ENCODE results near the gene ZDHHC24.

ZDHHC24 gene

DNA sequence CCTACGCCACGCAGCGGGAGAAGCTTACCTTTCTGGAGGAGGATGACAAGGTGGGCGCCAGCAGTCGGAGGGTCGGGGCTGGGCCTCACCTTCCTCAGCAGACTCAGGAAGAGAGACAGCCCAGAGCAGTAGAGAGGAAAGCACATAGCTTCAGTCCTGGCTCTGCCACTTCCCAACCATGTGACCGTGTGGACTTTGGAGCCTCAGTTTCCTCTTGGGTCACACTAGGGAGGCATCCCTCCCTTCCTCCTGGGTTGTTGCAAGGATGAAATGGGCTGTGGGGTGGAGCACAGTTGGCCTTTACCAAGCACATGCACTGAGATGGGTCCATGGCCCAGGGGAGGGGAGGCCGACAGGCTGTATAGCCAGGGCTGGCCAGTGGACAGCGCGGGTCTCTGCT is 52.7 kb downstream of the ZDHHC24 start:
- Histone ChIP-seq H3K27me3 (ENCODE audit: low read depth, low read length) (no peaks in the 10 kb centered on the region), H3K27ac (ENCODE audit: low read length) (no peak overlapping the region), H3K36me3 (ENCODE audit: control insufficient read depth in 1 of 2, insufficient read depth in 2 of 2, low read length in 2 of 2) (peaks cover 11 to 55% of the 10 kb centered on the region in 2 donors), H3K4me1 (ENCODE audit: control insufficient read depth in 1 of 2, insufficient read depth in 2 of 2, low read length in 2 of 2) (no peaks in the 10 kb centered on the region), H3K9me3 (ENCODE audit: control insufficient read depth in 1 of 2, low read length in 2 of 2) (no peaks in the 10 kb centered on the region), H3K4me3 (ENCODE audit: low read depth in 1 of 2, low read length in 2 of 2) (no peak overlapping the region)

DNA sequence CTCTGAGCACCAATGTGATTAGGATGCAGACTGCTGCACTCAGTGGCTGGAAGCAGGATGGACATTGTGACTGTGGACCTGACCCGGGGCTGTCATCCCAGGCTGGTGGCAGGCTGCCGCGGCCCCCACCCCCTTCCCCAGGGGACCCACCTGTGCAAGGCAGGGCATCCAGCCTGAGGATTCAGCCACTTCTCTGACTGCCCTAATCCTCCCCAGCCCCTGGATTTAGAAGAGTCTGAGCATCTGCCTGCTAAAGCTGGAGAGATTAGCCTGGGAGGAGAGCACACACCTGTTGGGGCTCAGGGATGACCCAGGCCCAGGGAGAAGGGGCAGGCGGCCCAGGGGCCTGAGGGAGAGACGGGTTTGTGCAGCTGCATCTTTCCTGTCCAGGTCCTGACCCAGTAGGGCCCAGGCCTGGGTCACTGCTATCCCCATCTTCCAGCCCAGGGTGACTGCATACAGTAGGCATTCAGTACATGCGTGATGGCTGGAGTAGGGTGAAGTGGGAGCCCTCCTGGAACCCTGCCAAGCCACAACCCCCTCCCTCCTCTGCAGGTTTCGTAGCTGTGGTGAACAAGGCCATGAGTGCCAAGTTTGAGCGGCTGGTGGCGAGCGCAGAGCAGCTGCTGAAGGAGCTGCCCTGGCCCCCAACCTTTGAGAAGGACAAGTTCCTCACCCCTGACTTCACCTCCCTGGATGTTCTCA is 53.5 kb downstream of the ZDHHC24 start:
- Histone ChIP-seq H3K4me1 (ENCODE audit: control insufficient read depth in 1 of 2, insufficient read depth in 2 of 2, low read length in 2 of 2) (no peaks in the 10 kb centered on the region), H3K27me3 (ENCODE audit: low read depth, low read length) (no peaks in the 10 kb centered on the region), H3K27ac (ENCODE audit: low read length) (no peak overlapping the region), H3K36me3 (ENCODE audit: control insufficient read depth in 1 of 2, insufficient read depth in 2 of 2, low read length in 2 of 2) (peaks cover 19 to 59% of the 10 kb centered on the region in 2 donors), H3K9me3 (ENCODE audit: control insufficient read depth in 1 of 2, low read length in 2 of 2) (no peaks in the 10 kb centered on the region), H3K4me3 (ENCODE audit: low read depth in 1 of 2, low read length in 2 of 2) (no peak overlapping the region)

GRCh38 chr11:66491315-66491935 is 54.4 kb downstream of the ZDHHC24 start:
- H3K36me3 ChIP-seq (ENCODE audit: control insufficient read depth in 1 of 2, insufficient read depth in 2 of 2, low read length in 2 of 2): peaks cover 22 to 59% of the 10 kb centered on the region in 2 donors
- H3K27me3 ChIP-seq (ENCODE audit: low read depth, low read length): no peaks in the 10 kb centered on the region
- no peak overlapping the region for H3K27ac ChIP-seq (ENCODE audit: low read length)
- H3K4me1 ChIP-seq (ENCODE audit: control insufficient read depth in 1 of 2, insufficient read depth in 2 of 2, low read length in 2 of 2): no peaks in the 10 kb centered on the region
- no peaks in the 10 kb centered on the region for H3K9me3 ChIP-seq (ENCODE audit: control insufficient read depth in 1 of 2, low read length in 2 of 2)
- no peak overlapping the region for H3K4me3 ChIP-seq (ENCODE audit: low read depth in 1 of 2, low read length in 2 of 2)

- Histone ChIP-seq H3K9me3 (ENCODE audit: control insufficient read depth in 1 of 2, low read length in 2 of 2) (no peaks in the 10 kb centered on the region), H3K4me1 (ENCODE audit: control insufficient read depth in 1 of 2, insufficient read depth in 2 of 2, low read length in 2 of 2) (no peaks in the 10 kb centered on the region), H3K27ac (ENCODE audit: low read length) (no peak overlapping the region), H3K4me3 (ENCODE audit: low read depth in 1 of 2, low read length in 2 of 2) (no peak overlapping the region), H3K36me3 (ENCODE audit: control insufficient read depth in 1 of 2, insufficient read depth in 2 of 2, low read length in 2 of 2) (peaks cover 28 to 52% of the 10 kb centered on the region in 2 donors), H3K27me3 (ENCODE audit: low read depth, low read length) (no peaks in the 10 kb centered on the region)
Measured at GRCh38 chr11:66489636-66490035, 56.2 kb downstream of the ZDHHC24 start.

DNA sequence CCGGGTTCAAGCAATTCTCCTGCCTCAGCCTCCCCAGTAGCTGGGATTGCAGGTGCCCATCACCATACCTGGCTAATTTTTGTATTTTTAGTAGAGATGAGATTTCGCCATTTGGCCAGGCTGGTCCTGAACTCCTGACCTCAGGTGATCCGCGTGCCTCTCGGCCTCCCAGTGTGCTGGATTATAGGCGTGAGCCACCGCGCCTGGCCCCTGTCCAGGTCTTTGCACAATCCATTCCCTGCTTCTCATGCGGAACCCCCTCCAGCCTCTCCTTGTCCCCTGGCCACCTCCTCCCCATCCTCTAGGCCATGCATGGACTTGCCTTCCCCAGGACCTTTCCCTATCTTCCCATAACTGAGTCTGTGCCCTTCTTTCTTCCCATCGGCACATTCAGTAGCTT is 56.9 kb downstream of the ZDHHC24 start:
- Histone ChIP-seq H3K27ac (ENCODE audit: low read length) (no peak overlapping the region), H3K9me3 (ENCODE audit: control insufficient read depth in 1 of 2, low read length in 2 of 2) (no peaks in the 10 kb centered on the region), H3K36me3 (ENCODE audit: control insufficient read depth in 1 of 2, insufficient read depth in 2 of 2, low read length in 2 of 2) (peaks cover 28 to 52% of the 10 kb centered on the region in 2 donors), H3K4me1 (ENCODE audit: control insufficient read depth in 1 of 2, insufficient read depth in 2 of 2, low read length in 2 of 2) (no peaks in the 10 kb centered on the region), H3K27me3 (ENCODE audit: low read depth, low read length) (no peaks in the 10 kb centered on the region), H3K4me3 (ENCODE audit: low read depth in 1 of 2, low read length in 2 of 2) (no peak overlapping the region)

DNA sequence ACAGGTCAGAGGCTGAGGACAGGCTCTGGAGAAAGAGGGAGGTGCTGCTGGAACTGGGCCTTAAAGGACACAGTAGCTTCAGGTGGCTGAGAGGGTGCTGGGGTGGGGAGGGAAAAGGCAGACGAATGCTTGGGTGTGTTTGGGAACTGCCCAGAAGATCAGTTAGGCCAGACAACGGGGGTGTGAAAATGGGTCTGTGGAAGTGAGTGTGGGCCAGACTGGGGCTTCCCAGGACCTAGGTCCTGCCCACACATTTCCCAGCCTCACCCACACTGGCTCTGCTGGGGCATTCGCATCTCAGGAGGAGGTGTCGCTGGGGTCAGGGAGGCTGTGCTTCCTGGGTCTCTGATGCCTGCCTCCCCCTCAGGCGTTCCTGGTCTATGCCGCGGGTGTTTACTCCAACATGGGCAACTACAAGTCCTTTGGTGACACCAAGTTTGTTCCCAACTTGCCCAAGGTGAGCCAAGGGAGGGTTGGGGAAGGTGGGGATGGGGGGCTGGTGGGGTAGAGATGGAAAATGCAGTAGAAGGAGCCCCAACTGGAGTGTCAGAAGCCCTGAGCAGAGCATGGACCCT is 61.0 kb downstream of the ZDHHC24 start:
- no peaks in the 10 kb centered on the region for H3K27me3 ChIP-seq (ENCODE audit: low read depth, low read length)
- no peaks in the 10 kb centered on the region for H3K9me3 ChIP-seq (ENCODE audit: control insufficient read depth in 1 of 2, low read length in 2 of 2)
- peaks cover 28 to 32% of the 10 kb centered on the region in 2 donors for H3K36me3 ChIP-seq (ENCODE audit: control insufficient read depth in 1 of 2, insufficient read depth in 2 of 2, low read length in 2 of 2)
- no peak overlapping the region for H3K27ac ChIP-seq (ENCODE audit: low read length)
- no peak overlapping the region for H3K4me3 ChIP-seq (ENCODE audit: low read depth in 1 of 2, low read length in 2 of 2)
- peaks cover 0 to 6% of the 10 kb centered on the region in 2 donors for H3K4me1 ChIP-seq (ENCODE audit: control insufficient read depth in 1 of 2, insufficient read depth in 2 of 2, low read length in 2 of 2)

- H3K4me1 ChIP-seq (ENCODE audit: control insufficient read depth in 1 of 2, insufficient read depth in 2 of 2, low read length in 2 of 2): peaks cover 0 to 15% of the 10 kb centered on the region in 2 donors
- H3K27ac ChIP-seq (ENCODE audit: low read length): peak within 1 kb of the TSS; percentile 91
- peak within 1 kb of the TSS; percentile 71 to 88 for H3K4me3 ChIP-seq (ENCODE audit: low read depth in 1 of 2, low read length in 2 of 2)
- H3K9me3 ChIP-seq (ENCODE audit: control insufficient read depth in 1 of 2, low read length in 2 of 2): no peaks in the 10 kb centered on the region
- H3K27me3 ChIP-seq (ENCODE audit: low read depth, low read length): no peaks in the 10 kb centered on the region
- peaks cover 12 to 16% of the 10 kb centered on the region in 2 donors for H3K36me3 ChIP-seq (ENCODE audit: control insufficient read depth in 1 of 2, insufficient read depth in 2 of 2, low read length in 2 of 2)
Measured at GRCh38 chr11:66480117-66480938, 65.5 kb downstream of the ZDHHC24 start, which contains the start of gene DPP3. Gene DPP3, plus strand, starts transcription at chr11:66480434. Its CDS starts 1,767 bp downstream, at chr11:66482201.

DNA sequence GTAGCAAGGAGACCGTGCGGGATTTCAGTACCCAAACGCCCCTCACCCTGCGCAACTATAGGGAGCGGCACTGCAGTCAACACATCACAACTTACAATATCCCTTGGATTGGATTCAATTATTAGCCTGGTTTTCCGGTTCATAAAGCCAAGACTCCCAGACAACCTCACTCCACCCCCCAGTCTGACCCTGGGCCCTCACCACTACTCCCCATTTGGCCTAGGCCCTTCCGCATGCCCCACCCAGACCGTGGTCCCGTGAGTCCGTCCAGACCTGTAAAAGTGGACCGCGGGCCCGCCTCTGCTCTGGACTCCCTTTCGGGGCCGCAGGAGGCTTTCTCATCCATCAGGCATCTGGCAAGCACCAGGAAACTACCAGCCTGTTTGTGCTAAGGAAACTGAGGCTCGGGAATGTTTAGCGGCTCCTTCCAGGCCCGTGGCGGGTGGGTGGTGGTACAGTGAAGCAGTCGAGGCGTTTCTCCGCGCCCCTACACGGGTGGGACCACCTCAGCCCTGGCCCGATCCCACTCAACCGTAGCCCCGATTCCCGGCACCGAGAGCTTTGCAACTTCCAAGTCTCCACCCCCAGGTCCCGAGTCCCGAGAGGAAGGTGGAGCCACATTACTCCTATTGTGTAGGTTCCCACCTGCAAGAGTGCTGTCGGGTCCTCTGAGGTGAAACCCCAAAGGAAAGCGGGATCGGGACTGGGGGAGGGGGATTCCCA is 66.3 kb downstream of the ZDHHC24 start:
- Histone ChIP-seq H3K27me3 (ENCODE audit: low read depth, low read length) (no peaks in the 10 kb centered on the region), H3K4me3 (ENCODE audit: low read depth in 1 of 2, low read length in 2 of 2) (peak overlapping the region; percentile 71 to 88), H3K4me1 (ENCODE audit: control insufficient read depth in 1 of 2, insufficient read depth in 2 of 2, low read length in 2 of 2) (peaks cover 0 to 15% of the 10 kb centered on the region in 2 donors), H3K27ac (ENCODE audit: low read length) (peak overlapping the region; percentile 91), H3K9me3 (ENCODE audit: control insufficient read depth in 1 of 2, low read length in 2 of 2) (no peaks in the 10 kb centered on the region), H3K36me3 (ENCODE audit: control insufficient read depth in 1 of 2, insufficient read depth in 2 of 2, low read length in 2 of 2) (peaks cover 7 to 22% of the 10 kb centered on the region in 2 donors)

- H3K27ac ChIP-seq (ENCODE audit: low read length): peak overlapping the region; percentile 91
Measured at GRCh38 chr11:66478729-66479393, 67.0 kb downstream of the ZDHHC24 start.

More at GRCh38 chr11:66478729-66479393, 67.0 kb downstream of the ZDHHC24 start:
- peaks cover 0 to 15% of the 10 kb centered on the region in 2 donors for H3K4me1 ChIP-seq (ENCODE audit: control insufficient read depth in 1 of 2, insufficient read depth in 2 of 2, low read length in 2 of 2)
- H3K4me3 ChIP-seq (ENCODE audit: low read depth in 1 of 2, low read length in 2 of 2): peak overlapping the region; percentile 71 to 88
- H3K27me3 ChIP-seq (ENCODE audit: low read depth, low read length): no peaks in the 10 kb centered on the region
- H3K9me3 ChIP-seq (ENCODE audit: control insufficient read depth in 1 of 2, low read length in 2 of 2): no peaks in the 10 kb centered on the region
- H3K36me3 ChIP-seq (ENCODE audit: control insufficient read depth in 1 of 2, insufficient read depth in 2 of 2, low read length in 2 of 2): peaks cover 12 to 28% of the 10 kb centered on the region in 2 donors
